K562 (cell line): Measurements from ENCODE around the gene PRTN3. TPM values are rescaled to one million over a fixed set of nuclear protein-coding genes. Genes with fewer than 3 reads are reported as not detected.

Experiments
- BACH1 ChIP-seq: fragments of 200-800 bp; sonication (Bioruptor generic); IDR thresholded peaks from 2 replicates; pipeline ENCODE4 v1.6.1; 2016; ENCODE audit warnings: missing genetic modification characterization, missing compliant biosample characterization
- EHMT2 ChIP-seq: fragments of 450-650 bp; IDR thresholded peaks from 2 replicates; pipeline ENCODE4 v1.6.1; 2018; ENCODE audit warnings: antibody characterized with exemption
- GTF2E2 ChIP-seq: fragments of 200-800 bp; sonication (Bioruptor generic); IDR thresholded peaks from 2 replicates; pipeline ENCODE4 v1.6.1; 2016; ENCODE audit warnings: missing genetic modification characterization, missing compliant biosample characterization
- HNRNPLL ChIP-seq: fragments of 200-400 bp; formaldehyde crosslinking; IDR thresholded peaks from 2 replicates; pipeline ENCODE4 v1.6.1; 2017; ENCODE audit warnings: low read length, low read depth, mild to moderate bottlenecking; ENCODE audit not compliant: poor library complexity, severe bottlenecking
- MBD2 ChIP-seq: sonication (generic); IDR thresholded peaks from 2 replicates; pipeline ENCODE4 v1.6.1; 2016; ENCODE audit warnings: low read depth, borderline replicate concordance
- NCOR1 ChIP-seq: fragments of 450-650 bp; IDR thresholded peaks from 2 replicates; pipeline ENCODE4 v1.6.1; 2016; ENCODE audit warnings: mild to moderate bottlenecking, moderate library complexity
- NUFIP1 ChIP-seq: fragments of 450-650 bp; IDR thresholded peaks from 2 replicates; pipeline ENCODE4 v1.6.1; 2018; ENCODE audit not compliant: partially characterized antibody
- POLR2B ChIP-seq: fragments of 450-650 bp; IDR thresholded peaks from 2 replicates; pipeline ENCODE4 v1.6.1; 2018; ENCODE audit warnings: low read depth; ENCODE audit not compliant: partially characterized antibody
- SMAD3 ChIP-seq: fragments of 450-650 bp; formaldehyde crosslinking; conservative IDR thresholded peaks from 2 replicates; pipeline ENCODE4 v1.4.0; 2020; ENCODE audit warnings: mild to moderate bottlenecking
- SOX6 ChIP-seq: fragments of 450-650 bp; IDR thresholded peaks from 2 replicates; pipeline ENCODE4 v1.6.1; 2014; ENCODE audit warnings: mild to moderate bottlenecking
- STAT5A ChIP-seq: IDR thresholded peaks from 2 replicates; pipeline ENCODE4 v1.6.1; 2012; ENCODE audit warnings: low read length, inconsistent platforms, borderline replicate concordance
- TSC22D4 ChIP-seq: fragments of 450-650 bp; IDR thresholded peaks from 2 replicates; pipeline ENCODE4 v1.6.1; 2016; ENCODE audit warnings: missing genetic modification characterization, missing biosample characterization, control low read depth
- ZKSCAN3 ChIP-seq: fragments of 250-450 bp; sonication (Bioruptor Pico); IDR thresholded peaks from 2 replicates; pipeline ENCODE4 v1.4.0; 2020
- ZNF384 ChIP-seq: IDR thresholded peaks from 2 replicates; pipeline ENCODE4 v1.6.1; 2012; ENCODE audit warnings: low read depth, low read length, improper control_type of control experiment
- polyA plus RNA-seq, 8 experiments: library from polyadenylated mRNA; depleted of rRNA in 4 of 8; stranded (reverse) in 5 of 8; unstranded in 3 of 8; fragments of >200 nt; fragmentation: Nextera tagmentation in 2 of 8; fragmentation: Illumina TruSeq in 1 of 8; extraction: Ambion mirVana in 2 of 8; extraction: Trizol in 1 of 8; gene quantifications; 2 replicates each; pipeline versions ENCODE4 v1.2.1 to v1.2.3, GENCODE V29; 2011 to 2014; ENCODE audit warnings: inconsistent platforms in 1 of 8, missing spikeins in 1 of 8
- total RNA-seq, 7 experiments: library from RNA; depleted of rRNA in 6 of 7; stranded (reverse); fragments of >200 nt in 6 of 7; fragmentation: Illumina TruSeq in 2 of 7; extraction: Trizol in 2 of 7; gene quantifications; 2 replicates each; pipeline versions ENCODE4 v1.2.1 to v1.2.3, GENCODE V29; 2011 to 2021; ENCODE audit warnings: low replicate concordance in 1 of 7
- TF ChIP-seq, protein P1 (sequence below): fragments of 250-450 bp; sonication (Bioruptor Pico); IDR thresholded peaks from 2 replicates; pipeline ENCODE4 v1.8.0; 2021; ENCODE audit warnings: mild to moderate bottlenecking, moderate library complexity
- TF ChIP-seq, protein P2 (sequence below): IDR thresholded peaks from 3 replicates; pipeline ENCODE4 v1.6.1; 2011; ENCODE audit warnings: borderline replicate concordance, mild to moderate bottlenecking, moderate library complexity; ENCODE audit not compliant: insufficient read length; ENCODE audit errors: extremely low read depth
- TF ChIP-seq, protein P3 (sequence below): fragments of 450-650 bp; formaldehyde crosslinking; IDR thresholded peaks from 2 replicates; pipeline ENCODE4 v1.4.0; 2020; ENCODE audit warnings: mild to moderate bottlenecking, moderate library complexity
- TF ChIP-seq, protein P4 (sequence below), 3 experiments: fragments of 200-800 bp in 1 of 3; sonication (Bioruptor generic) in 1 of 3; sonication (generic) in 1 of 3; formaldehyde crosslinking in 1 of 3; IDR thresholded peaks; 2 replicates each; pipeline versions ENCODE4 v1.6.1 to v1.8.0; 2016 to 2022; ENCODE audit warnings: mild to moderate bottlenecking in 2 of 3, missing compliant biosample characterization in 2 of 3, missing genetic modification characterization in 2 of 3, missing genetic modification reagents in 1 of 3
- TF ChIP-seq, protein P5 (sequence below): fragments of 250-450 bp; sonication (Bioruptor Pico); IDR thresholded peaks from 2 replicates; pipeline ENCODE4 v1.5.0; 2021; ENCODE audit warnings: mild to moderate bottlenecking, borderline replicate concordance
- TF ChIP-seq, protein P6 (sequence below): fragments of 250-450 bp; sonication (Bioruptor Pico); IDR thresholded peaks from 2 replicates; pipeline ENCODE4 v1.9.0; 2021; ENCODE audit warnings: mild to moderate bottlenecking

PRTN3 gene
- total and polyA plus RNA-seq, 9 of the 15 experiments (the other 6 are each of a cell fraction or from before 2014, with no cell fraction given) = 0.14 to 0.86 (median 0.43) TPM; not detected in 3

DNA sequence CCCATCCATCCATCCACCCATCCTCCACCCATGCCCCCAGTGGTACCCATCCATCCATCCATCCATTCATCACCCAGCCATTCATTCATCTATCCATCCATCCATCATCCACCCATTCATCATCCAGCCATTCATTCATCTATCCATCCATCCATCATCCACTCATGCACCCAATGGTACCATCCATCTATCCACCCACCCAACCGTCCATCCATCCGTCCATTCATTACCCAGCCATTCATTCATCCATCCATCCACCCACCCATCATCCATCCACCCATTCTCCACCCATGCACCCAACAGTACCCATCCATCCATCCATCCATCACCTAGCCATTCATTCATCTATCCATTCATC is 24.3 kb upstream of the PRTN3 start (continued):
- TF ChIP-seq, protein P1, sequence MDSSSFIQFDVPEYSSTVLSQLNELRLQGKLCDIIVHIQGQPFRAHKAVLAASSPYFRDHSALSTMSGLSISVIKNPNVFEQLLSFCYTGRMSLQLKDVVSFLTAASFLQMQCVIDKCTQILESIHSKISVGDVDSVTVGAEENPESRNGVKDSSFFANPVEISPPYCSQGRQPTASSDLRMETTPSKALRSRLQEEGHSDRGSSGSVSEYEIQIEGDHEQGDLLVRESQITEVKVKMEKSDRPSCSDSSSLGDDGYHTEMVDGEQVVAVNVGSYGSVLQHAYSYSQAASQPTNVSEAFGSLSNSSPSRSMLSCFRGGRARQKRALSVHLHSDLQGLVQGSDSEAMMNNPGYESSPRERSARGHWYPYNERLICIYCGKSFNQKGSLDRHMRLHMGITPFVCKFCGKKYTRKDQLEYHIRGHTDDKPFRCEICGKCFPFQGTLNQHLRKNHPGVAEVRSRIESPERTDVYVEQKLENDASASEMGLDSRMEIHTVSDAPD (CRISPR knock-in tag) = no peak
- TF ChIP-seq, protein P2, sequence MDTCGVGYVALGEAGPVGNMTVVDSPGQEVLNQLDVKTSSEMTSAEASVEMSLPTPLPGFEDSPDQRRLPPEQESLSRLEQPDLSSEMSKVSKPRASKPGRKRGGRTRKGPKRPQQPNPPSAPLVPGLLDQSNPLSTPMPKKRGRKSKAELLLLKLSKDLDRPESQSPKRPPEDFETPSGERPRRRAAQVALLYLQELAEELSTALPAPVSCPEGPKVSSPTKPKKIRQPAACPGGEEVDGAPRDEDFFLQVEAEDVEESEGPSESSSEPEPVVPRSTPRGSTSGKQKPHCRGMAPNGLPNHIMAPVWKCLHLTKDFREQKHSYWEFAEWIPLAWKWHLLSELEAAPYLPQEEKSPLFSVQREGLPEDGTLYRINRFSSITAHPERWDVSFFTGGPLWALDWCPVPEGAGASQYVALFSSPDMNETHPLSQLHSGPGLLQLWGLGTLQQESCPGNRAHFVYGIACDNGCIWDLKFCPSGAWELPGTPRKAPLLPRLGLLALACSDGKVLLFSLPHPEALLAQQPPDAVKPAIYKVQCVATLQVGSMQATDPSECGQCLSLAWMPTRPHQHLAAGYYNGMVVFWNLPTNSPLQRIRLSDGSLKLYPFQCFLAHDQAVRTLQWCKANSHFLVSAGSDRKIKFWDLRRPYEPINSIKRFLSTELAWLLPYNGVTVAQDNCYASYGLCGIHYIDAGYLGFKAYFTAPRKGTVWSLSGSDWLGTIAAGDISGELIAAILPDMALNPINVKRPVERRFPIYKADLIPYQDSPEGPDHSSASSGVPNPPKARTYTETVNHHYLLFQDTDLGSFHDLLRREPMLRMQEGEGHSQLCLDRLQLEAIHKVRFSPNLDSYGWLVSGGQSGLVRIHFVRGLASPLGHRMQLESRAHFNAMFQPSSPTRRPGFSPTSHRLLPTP = no peak
- TF ChIP-seq NUFIP1 (no peak), MBD2 (no peak), SMAD3 (no peak), ZNF384 (no peak), HNRNPLL (peak; percentile 36), ZKSCAN3 (CRISPR knock-in tag) (no peak), TSC22D4 (no peak), SOX6 (no peak), GTF2E2 (tag) (no peak), EHMT2 (peak; percentile 81), STAT5A (no peak), BACH1 (no peak), POLR2B (peak; percentile 52), NCOR1 (no peak)
- TF ChIP-seq, protein P3, sequence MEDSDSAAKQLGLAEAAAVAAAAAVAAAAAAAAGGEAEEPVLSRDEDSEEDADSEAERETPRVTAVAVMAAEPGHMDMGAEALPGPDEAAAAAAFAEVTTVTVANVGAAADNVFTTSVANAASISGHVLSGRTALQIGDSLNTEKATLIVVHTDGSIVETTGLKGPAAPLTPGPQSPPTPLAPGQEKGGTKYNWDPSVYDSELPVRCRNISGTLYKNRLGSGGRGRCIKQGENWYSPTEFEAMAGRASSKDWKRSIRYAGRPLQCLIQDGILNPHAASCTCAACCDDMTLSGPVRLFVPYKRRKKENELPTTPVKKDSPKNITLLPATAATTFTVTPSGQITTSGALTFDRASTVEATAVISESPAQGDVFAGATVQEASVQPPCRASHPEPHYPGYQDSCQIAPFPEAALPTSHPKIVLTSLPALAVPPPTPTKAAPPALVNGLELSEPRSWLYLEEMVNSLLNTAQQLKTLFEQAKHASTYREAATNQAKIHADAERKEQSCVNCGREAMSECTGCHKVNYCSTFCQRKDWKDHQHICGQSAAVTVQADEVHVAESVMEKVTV (CRISPR knock-in tag) = no peak
- TF ChIP-seq, protein P4, sequence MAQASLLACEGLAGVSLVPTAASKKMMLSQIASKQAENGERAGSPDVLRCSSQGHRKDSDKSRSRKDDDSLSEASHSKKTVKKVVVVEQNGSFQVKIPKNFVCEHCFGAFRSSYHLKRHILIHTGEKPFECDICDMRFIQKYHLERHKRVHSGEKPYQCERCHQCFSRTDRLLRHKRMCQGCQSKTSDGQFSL (CRISPR knock-in tag; IDR thresholded peaks at IDR 0.05) = no peak
- TF ChIP-seq, protein P4 (tag; IDR thresholded peaks at IDR 0.05) = no peak
- TF ChIP-seq, protein P5, sequence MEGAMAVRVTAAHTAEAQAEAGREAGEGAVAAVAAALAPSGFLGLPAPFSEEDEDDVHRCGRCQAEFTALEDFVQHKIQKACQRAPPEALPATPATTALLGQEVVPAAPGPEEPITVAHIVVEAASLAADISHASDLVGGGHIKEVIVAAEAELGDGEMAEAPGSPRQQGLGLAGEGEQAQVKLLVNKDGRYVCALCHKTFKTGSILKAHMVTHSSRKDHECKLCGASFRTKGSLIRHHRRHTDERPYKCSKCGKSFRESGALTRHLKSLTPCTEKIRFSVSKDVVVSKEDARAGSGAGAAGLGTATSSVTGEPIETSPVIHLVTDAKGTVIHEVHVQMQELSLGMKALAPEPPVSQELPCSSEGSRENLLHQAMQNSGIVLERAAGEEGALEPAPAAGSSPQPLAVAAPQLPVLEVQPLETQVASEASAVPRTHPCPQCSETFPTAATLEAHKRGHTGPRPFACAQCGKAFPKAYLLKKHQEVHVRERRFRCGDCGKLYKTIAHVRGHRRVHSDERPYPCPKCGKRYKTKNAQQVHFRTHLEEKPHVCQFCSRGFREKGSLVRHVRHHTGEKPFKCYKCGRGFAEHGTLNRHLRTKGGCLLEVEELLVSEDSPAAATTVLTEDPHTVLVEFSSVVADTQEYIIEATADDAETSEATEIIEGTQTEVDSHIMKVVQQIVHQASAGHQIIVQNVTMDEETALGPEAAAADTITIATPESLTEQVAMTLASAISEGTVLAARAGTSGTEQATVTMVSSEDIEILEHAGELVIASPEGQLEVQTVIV (CRISPR knock-in tag) = no peak
- TF ChIP-seq, protein P6, sequence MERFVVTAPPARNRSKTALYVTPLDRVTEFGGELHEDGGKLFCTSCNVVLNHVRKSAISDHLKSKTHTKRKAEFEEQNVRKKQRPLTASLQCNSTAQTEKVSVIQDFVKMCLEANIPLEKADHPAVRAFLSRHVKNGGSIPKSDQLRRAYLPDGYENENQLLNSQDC (CRISPR knock-in tag) = no peak
